OCI-LY3 (cell line): ENCODE measurements around the gene PLD1.

Experiments used
- H2AFZ ChIP-seq: fragments of 200-600, 300-600 bp; shearing (Covaris generic); 2 replicates; pipeline ENCODE4 v1.6.0; 2014; ENCODE audit warnings: antibody characterized with exemption, low read depth, low read length
- H3K27ac ChIP-seq: fragments of 200-600, 300-600 bp; sonication (generic); 2 replicates; pipeline ENCODE4 v1.5.1; 2014; ENCODE audit warnings: mild to moderate bottlenecking, low read length, moderate library complexity, mixed read lengths
- H3K27me3 ChIP-seq: fragments of 200-600, 300-600 bp; sonication (generic); 2 replicates; pipeline ENCODE4 v1.6.1; 2014; ENCODE audit warnings: low read depth, low read length, mixed read lengths
- H3K36me3 ChIP-seq: fragments of 200-600, 300-600 bp; sonication (generic); replicated peaks from 2 replicates; pipeline ENCODE3; 2014; ENCODE audit warnings: low read depth, low read length, mixed read lengths
- H3K4me1 ChIP-seq: fragments of 300-600, 200-600 bp; sonication (generic); 2 replicates; pipeline ENCODE4 v1.6.1; 2014; ENCODE audit warnings: low read length, mixed read lengths
- H3K4me2 ChIP-seq: fragments of 200-600, 300-600 bp; sonication (generic); 2 replicates; pipeline ENCODE4 v1.6.1; 2014; ENCODE audit warnings: low read length, mixed read lengths
- H3K4me3 ChIP-seq: fragments of 300-600, 200-600 bp; sonication (generic); 2 replicates; pipeline ENCODE4 v1.5.1; 2014; ENCODE audit warnings: antibody characterized with exemption, mild to moderate bottlenecking, low read length, moderate library complexity
- H3K79me2 ChIP-seq: fragments of 300-600, 200-600 bp; shearing (Covaris generic); 2 replicates; pipeline ENCODE4 v1.6.1; 2014; ENCODE audit warnings: mild to moderate bottlenecking, low read length, mixed read lengths
- H3K9ac ChIP-seq: fragments of 300-600, 200-600 bp; shearing (Covaris generic); 2 replicates; pipeline ENCODE4 v1.6.0; 2014; ENCODE audit warnings: mild to moderate bottlenecking, low read length, moderate library complexity
- H3K9me3 ChIP-seq: fragments of 200-600, 300-600 bp; shearing (Covaris generic); 2 replicates; pipeline ENCODE4 v1.6.1; 2014; ENCODE audit warnings: low read length, mixed read lengths; ENCODE audit not compliant: insufficient read depth
- H4K20me1 ChIP-seq: fragments of 200-600, 300-600 bp; sonication (generic); 2 replicates; pipeline ENCODE4 v1.6.1; 2016; ENCODE audit warnings: low read length, mixed read lengths; ENCODE audit not compliant: insufficient read depth
- CTCF ChIP-seq: fragments of 200-600, 300-600 bp; sonication (generic); IDR thresholded peaks from 2 replicates; pipeline ENCODE4 v1.5.1; 2014; ENCODE audit warnings: antibody characterized with exemption, low read length, low read depth
- EZH2phosphoT487 ChIP-seq: fragments of 200-600 bp; shearing (Covaris generic); IDR thresholded peaks from 2 replicates; pipeline ENCODE4 v1.6.1; 2018; ENCODE audit warnings: antibody characterized with exemption, mixed run types, low read depth

Gene PLD1

GRCh38 chr3:171622126-171622525 is 188.2 kb downstream of the PLD1 start:
- no peak overlapping the region for H3K4me3 ChIP-seq
- H3K9me3 ChIP-seq = no peaks in the 10 kb centered on the region
- H3K79me2 ChIP-seq = no peaks in the 10 kb centered on the region
- H3K36me3 ChIP-seq = no peaks in the 10 kb centered on the region
- TF ChIP-seq CTCF (no peak), EZH2phosphoT487 (no peak)
- H3K9ac ChIP-seq = no peak overlapping the region
- no peak overlapping the region for H3K4me2 ChIP-seq
- H4K20me1 ChIP-seq = no peaks in the 10 kb centered on the region
- H3K27ac ChIP-seq = no peak overlapping the region
- no peak overlapping the region for H2AFZ ChIP-seq
- H3K4me1 ChIP-seq = no peaks in the 10 kb centered on the region
- peaks cover 6% of the 10 kb centered on the region; the same call in 1 of the 2 replicates for H3K27me3 ChIP-seq

DNA sequence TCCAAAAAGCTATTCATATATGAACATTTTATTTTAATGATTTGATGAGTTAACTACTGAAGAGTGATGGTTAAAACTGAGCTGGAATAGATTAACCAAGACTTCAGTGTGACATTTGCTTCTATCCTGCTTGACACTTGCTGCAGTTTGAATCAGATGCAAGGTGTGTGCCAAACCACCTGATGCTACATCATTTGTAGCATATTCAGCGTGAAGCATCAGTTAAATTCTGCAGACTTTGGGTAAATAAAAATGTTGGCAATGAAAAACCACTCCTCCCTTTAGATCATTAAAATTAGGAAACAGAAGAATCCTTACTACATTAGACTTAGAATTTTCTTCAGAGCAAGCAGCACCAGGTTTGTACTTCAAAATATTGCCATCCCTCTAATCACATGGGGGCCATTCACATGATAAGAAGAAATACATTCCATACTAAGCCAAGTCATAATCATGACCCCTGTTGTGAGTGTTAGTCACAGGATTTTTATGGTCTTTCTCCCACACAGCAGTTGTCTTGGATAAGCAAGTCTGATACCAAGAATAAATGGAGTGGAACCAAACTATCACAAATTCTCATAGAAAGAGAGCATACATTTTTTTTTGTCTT is 189.4 kb downstream of the PLD1 start:
- TF ChIP-seq CTCF (no peak), EZH2phosphoT487 (no peak)
- no peaks in the 10 kb centered on the region for H4K20me1 ChIP-seq
- no peaks in the 10 kb centered on the region for H3K4me1 ChIP-seq
- H3K27me3 ChIP-seq = peaks cover 15% of the 10 kb centered on the region
- H3K27ac ChIP-seq = no peak overlapping the region
- no peak overlapping the region for H3K4me3 ChIP-seq
- no peaks in the 10 kb centered on the region for H3K36me3 ChIP-seq
- H3K4me2 ChIP-seq = no peak overlapping the region
- no peak overlapping the region for H2AFZ ChIP-seq
- no peak overlapping the region for H3K9ac ChIP-seq
- no peaks in the 10 kb centered on the region for H3K9me3 ChIP-seq
- H3K79me2 ChIP-seq = no peaks in the 10 kb centered on the region

- H4K20me1 ChIP-seq = no peaks in the 10 kb centered on the region
- H3K4me2 ChIP-seq = no peak overlapping the region
- no peaks in the 10 kb centered on the region for H3K4me1 ChIP-seq
- peaks cover 20% of the 10 kb centered on the region for H3K27me3 ChIP-seq
- no peak overlapping the region for H3K4me3 ChIP-seq
- no peak overlapping the region for H3K9ac ChIP-seq
- H3K9me3 ChIP-seq = no peaks in the 10 kb centered on the region
- TF ChIP-seq CTCF = no peak
- TF ChIP-seq EZH2phosphoT487 = no peak
- no peak overlapping the region for H3K27ac ChIP-seq
- no peaks in the 10 kb centered on the region for H3K36me3 ChIP-seq
- no peak overlapping the region for H2AFZ ChIP-seq
- no peaks in the 10 kb centered on the region for H3K79me2 ChIP-seq
These were observed 193.5 kb downstream of the PLD1 start for GRCh38 chr3:171616798-171617197.

GRCh38 chr3:171615686-171616085 is 194.6 kb downstream of the PLD1 start:
- peaks cover 16% of the 10 kb centered on the region; the same call in 1 of the 2 replicates for H3K27me3 ChIP-seq
- H3K79me2 ChIP-seq = no peaks in the 10 kb centered on the region
- H3K27ac ChIP-seq = no peak overlapping the region
- no peaks in the 10 kb centered on the region for H3K36me3 ChIP-seq
- no peaks in the 10 kb centered on the region for H3K9me3 ChIP-seq
- H3K9ac ChIP-seq = no peak overlapping the region
- H3K4me2 ChIP-seq = no peak overlapping the region
- no peaks in the 10 kb centered on the region for H4K20me1 ChIP-seq
- H3K4me3 ChIP-seq = no peak overlapping the region
- TF ChIP-seq EZH2phosphoT487 (no peak), CTCF (no peak)
- no peaks in the 10 kb centered on the region for H3K4me1 ChIP-seq
- H2AFZ ChIP-seq = no peak overlapping the region
